Ovary (tissue), 3 donors: ENCODE measurements around the gene NHS.

Experiments
- POLR2A ChIP-seq: fragments of 450-650 bp; IDR thresholded peaks from one replicate; pipeline ENCODE4 v1.6.1; 2017; ENCODE audit warnings: antibody characterized with exemption, mild to moderate bottlenecking, moderate library complexity
- TF ChIP-seq, protein P1 (sequence below), 3 donors: fragments of 450-650 bp in 2 of 3; fragments of 200-600 bp in 1 of 3; IDR thresholded peaks; one replicate each; pipeline versions ENCODE4 v1.5.1 to v1.8.0; 2016 to 2022; ENCODE audit warnings: antibody characterized with exemption in 3 of 3, mild to moderate bottlenecking in 1 of 3
- donor health status: DM: no; HTN: no; CAD: no.

DNA sequence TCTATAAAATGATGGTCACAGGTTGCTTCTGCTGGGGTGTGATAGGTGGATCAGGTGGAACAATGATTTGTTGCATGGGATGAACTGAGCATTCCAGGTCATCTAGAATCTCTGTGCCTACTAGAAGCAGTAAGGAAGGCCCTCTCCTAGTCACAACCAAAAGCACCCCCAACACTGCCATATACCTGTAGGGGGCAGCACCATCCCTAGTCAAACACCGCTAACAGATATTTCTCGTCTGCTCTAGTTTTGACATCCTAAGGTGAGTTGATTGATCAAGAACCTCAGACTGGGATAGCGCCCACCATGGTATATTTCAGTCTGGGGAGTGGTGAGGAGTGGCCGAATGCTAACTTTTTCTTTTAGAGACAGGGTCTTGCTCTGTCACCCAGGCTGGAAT lies 160.2 kb downstream of the NHS start:
- TF ChIP-seq, protein P1, sequence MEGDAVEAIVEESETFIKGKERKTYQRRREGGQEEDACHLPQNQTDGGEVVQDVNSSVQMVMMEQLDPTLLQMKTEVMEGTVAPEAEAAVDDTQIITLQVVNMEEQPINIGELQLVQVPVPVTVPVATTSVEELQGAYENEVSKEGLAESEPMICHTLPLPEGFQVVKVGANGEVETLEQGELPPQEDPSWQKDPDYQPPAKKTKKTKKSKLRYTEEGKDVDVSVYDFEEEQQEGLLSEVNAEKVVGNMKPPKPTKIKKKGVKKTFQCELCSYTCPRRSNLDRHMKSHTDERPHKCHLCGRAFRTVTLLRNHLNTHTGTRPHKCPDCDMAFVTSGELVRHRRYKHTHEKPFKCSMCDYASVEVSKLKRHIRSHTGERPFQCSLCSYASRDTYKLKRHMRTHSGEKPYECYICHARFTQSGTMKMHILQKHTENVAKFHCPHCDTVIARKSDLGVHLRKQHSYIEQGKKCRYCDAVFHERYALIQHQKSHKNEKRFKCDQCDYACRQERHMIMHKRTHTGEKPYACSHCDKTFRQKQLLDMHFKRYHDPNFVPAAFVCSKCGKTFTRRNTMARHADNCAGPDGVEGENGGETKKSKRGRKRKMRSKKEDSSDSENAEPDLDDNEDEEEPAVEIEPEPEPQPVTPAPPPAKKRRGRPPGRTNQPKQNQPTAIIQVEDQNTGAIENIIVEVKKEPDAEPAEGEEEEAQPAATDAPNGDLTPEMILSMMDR (IDR thresholded peaks at IDR 0.05), result no peak
- TF ChIP-seq POLR2A, result no peak
